ENCODE data around the gene STAM2.

DNA sequence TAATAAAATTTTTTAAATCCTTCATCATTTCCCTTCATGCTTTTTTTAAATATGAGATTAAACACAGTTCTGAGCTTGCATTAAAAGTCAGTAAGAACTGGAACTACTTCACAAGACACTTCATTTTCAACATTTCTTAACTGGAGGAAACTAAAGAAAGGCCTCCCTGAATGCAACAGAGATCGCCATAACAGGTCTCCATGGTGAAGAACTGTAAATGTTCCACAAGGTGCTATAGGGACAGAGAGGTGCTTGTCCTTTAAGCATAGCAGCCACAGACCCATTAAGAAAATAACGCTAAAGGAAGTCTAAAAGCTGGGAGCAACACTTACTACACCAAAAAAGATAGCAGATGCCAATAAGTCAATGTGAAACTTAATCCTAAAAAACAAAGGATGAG, 8.5 kb downstream of the STAM2 start:
- TF ChIP-seq, protein P1, sequence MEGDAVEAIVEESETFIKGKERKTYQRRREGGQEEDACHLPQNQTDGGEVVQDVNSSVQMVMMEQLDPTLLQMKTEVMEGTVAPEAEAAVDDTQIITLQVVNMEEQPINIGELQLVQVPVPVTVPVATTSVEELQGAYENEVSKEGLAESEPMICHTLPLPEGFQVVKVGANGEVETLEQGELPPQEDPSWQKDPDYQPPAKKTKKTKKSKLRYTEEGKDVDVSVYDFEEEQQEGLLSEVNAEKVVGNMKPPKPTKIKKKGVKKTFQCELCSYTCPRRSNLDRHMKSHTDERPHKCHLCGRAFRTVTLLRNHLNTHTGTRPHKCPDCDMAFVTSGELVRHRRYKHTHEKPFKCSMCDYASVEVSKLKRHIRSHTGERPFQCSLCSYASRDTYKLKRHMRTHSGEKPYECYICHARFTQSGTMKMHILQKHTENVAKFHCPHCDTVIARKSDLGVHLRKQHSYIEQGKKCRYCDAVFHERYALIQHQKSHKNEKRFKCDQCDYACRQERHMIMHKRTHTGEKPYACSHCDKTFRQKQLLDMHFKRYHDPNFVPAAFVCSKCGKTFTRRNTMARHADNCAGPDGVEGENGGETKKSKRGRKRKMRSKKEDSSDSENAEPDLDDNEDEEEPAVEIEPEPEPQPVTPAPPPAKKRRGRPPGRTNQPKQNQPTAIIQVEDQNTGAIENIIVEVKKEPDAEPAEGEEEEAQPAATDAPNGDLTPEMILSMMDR (conservative IDR thresholded peaks at IDR 0.05; ENCODE audit: low read depth, low read length): no peak
- TF ChIP-seq EZH2 (IDR thresholded peaks at IDR 0.05; ENCODE audit: borderline replicate concordance, low read depth, low read length, poor library complexity, severe bottlenecking): no peak

Measured in A673 (cell line).